Measurements from ENCODE around the gene ARHGEF7.

The ARHGEF7 gene

GRCh38 chr13:111243981-111244380, 128.9 kb downstream of the ARHGEF7 start:
- TF ChIP-seq ZFX (IDR thresholded peaks at IDR 0.05; ENCODE audit: borderline replicate concordance): no peak
- TF ChIP-seq CTCF (IDR thresholded peaks at IDR 0.05): no peak
- no peak overlapping the region for H3K27ac ChIP-seq

GRCh38 chr13:111245576-111246384, 130.7 kb downstream of the ARHGEF7 start:
- TF ChIP-seq CTCF (IDR thresholded peaks at IDR 0.05): no peak
- no peak for TF ChIP-seq ZFX (IDR thresholded peaks at IDR 0.05; ENCODE audit: borderline replicate concordance)
- no peak overlapping the region for H3K27ac ChIP-seq

- TF ChIP-seq CTCF (IDR thresholded peaks at IDR 0.05): no peak
- no peak for TF ChIP-seq ZFX (IDR thresholded peaks at IDR 0.05; ENCODE audit: borderline replicate concordance)
- peak overlapping the region; percentile 25; the same call in 1 of the 2 replicates for H3K27ac ChIP-seq
These were observed 132.4 kb downstream of the ARHGEF7 start for GRCh38 chr13:111247552-111247951.

- no peak for TF ChIP-seq CTCF (IDR thresholded peaks at IDR 0.05)
- TF ChIP-seq ZFX (IDR thresholded peaks at IDR 0.05; ENCODE audit: borderline replicate concordance): no peak
- H3K27ac ChIP-seq: no peak overlapping the region
These were observed 133.7 kb downstream of the ARHGEF7 start for GRCh38 chr13:111248822-111249221.

- no peak overlapping the region for H3K27ac ChIP-seq
- no peak for TF ChIP-seq ZFX (IDR thresholded peaks at IDR 0.05; ENCODE audit: borderline replicate concordance)
- no peak for TF ChIP-seq CTCF (IDR thresholded peaks at IDR 0.05)
These were observed 134.7 kb downstream of the ARHGEF7 start for GRCh38 chr13:111249637-111250360.

- TF ChIP-seq ZFX (IDR thresholded peaks at IDR 0.05; ENCODE audit: borderline replicate concordance) (no peak), CTCF (IDR thresholded peaks at IDR 0.05) (no peak)
- H3K27ac ChIP-seq: no peak overlapping the region
These were observed 136.7 kb downstream of the ARHGEF7 start for GRCh38 chr13:111251646-111252445.
